K562 (cell line): ENCODE measurements around the gene GPR39. TPM values are rescaled to one million over a fixed set of nuclear protein-coding genes. Genes with fewer than 3 reads are reported as not detected.

Experiments used
- ATAC-seq: fragments of 200-7000 bp; cut with Tn5 transposase; 3 replicates; pipeline ENCODE4 v1.9.1; 2020; ENCODE audit warnings: moderate library complexity
- BruUV-seq: library from RNA; stranded (reverse); fragments of 400-500 nt; replicated peaks from 2 replicates; lab custom pipeline; 2021; lab: Mats Ljungman, UMichigan
- CTCF ChIA-PET: fragments of 300-600 bp; formaldehyde crosslinking; extraction: SDS; loops from one replicate; lab custom pipeline; 2021; ENCODE audit warnings: low intra/inter-chr PET ratio; lab: Yijun Ruan, JAX
- POLR2A ChIA-PET: fragments of 300-600, 350-650 bp; sonication (Branson Sonifier 250); formaldehyde crosslinking; extraction: SDS; loops from one replicate; lab custom pipeline; 2021; ENCODE audit warnings: antibody characterized with exemption, inconsistent platforms; lab: Yijun Ruan, JAX
- DNase-seq, 4 experiments: peaks; one replicate each; pipeline versions ENCODE4 v3.0.0 to v3.0.0-alpha.2; 2011 to 2018; ENCODE audit warnings: low spot score in 3 of 4, mixed read lengths in 3 of 4; ENCODE audit errors: extremely low read depth in 1 of 4
- FAIRE-seq: peaks from 2 replicates; lab custom pipeline; 2011; peaks lifted over from hg19 to GRCh38; lab: Jason Lieb, UNC
- H2AFZ ChIP-seq: 2 replicates; pipeline ENCODE4 v1.6.0; 2011; ENCODE audit warnings: low read depth, low read length, control low read depth, inconsistent platforms
- H3K27ac ChIP-seq: fragments of 200-600 bp; 3 replicates; pipeline ENCODE4 v1.8.0; 2011; ENCODE audit warnings: low read depth, mild to moderate bottlenecking, control low read depth, inconsistent platforms, low read length, moderate library complexity, mixed read lengths; ENCODE audit errors: extremely low read depth
- H3K27me3 ChIP-seq, 2 experiments: fragments of 300-600 bp in 1 of 2; 2 replicates in 1 of 2; 3 replicates in 1 of 2; pipeline versions ENCODE4 v1.6.0 to v1.8.0; 2011; ENCODE audit warnings: inconsistent platforms in 2 of 2, low read length in 2 of 2, mild to moderate bottlenecking in 1 of 2, mixed read lengths in 1 of 2, moderate library complexity in 1 of 2; ENCODE audit not compliant: control insufficient read depth in 2 of 2, insufficient read depth in 2 of 2
- H3K36me3 ChIP-seq: fragments of 300-600 bp; 3 replicates; pipeline ENCODE4 v1.8.0; 2011; ENCODE audit warnings: mild to moderate bottlenecking, low read length, inconsistent platforms; ENCODE audit not compliant: control insufficient read depth, insufficient read depth
- H3K4me1 ChIP-seq, 2 experiments: fragments of 200-600 bp in 1 of 2; replicated peaks in 1 of 2; 2 replicates in 1 of 2; 3 replicates in 1 of 2; pipeline versions ENCODE4 v1.5.1 to v1.8.0; 2011; ENCODE audit warnings: inconsistent platforms in 2 of 2, low read length in 2 of 2, mild to moderate bottlenecking in 1 of 2, mixed read lengths in 1 of 2, moderate library complexity in 1 of 2; ENCODE audit not compliant: control insufficient read depth in 2 of 2, insufficient read depth in 2 of 2
- H3K4me2 ChIP-seq: 2 replicates; pipeline ENCODE4 v1.6.1; 2011; ENCODE audit warnings: low read length, control low read depth, inconsistent platforms, mixed read lengths; ENCODE audit not compliant: insufficient read depth
- H3K4me3 ChIP-seq: fragments of 200-600 bp; sonication (generic), shearing (Covaris generic); 2 replicates; pipeline ENCODE4 v1.5.1; 2016; ENCODE audit warnings: control low read depth, inconsistent platforms
- H3K79me2 ChIP-seq: fragments of 200-600 bp; 3 replicates; pipeline ENCODE4 v1.8.0; 2011; ENCODE audit warnings: low read length, inconsistent platforms; ENCODE audit not compliant: control insufficient read depth, insufficient read depth
- H3K9ac ChIP-seq, 2 experiments: 2 replicates each; pipeline versions ENCODE4 v1.6.0 to v1.6.1; 2011; ENCODE audit warnings: low read depth in 2 of 2, low read length in 2 of 2, control low read depth in 1 of 2, inconsistent platforms in 1 of 2, mild to moderate bottlenecking in 1 of 2, mixed read lengths in 1 of 2; ENCODE audit not compliant: insufficient read depth in 1 of 2
- H3K9me1 ChIP-seq: one replicate; pipeline ENCODE4 v1.6.0; 2011; ENCODE audit warnings: inconsistent platforms, mild to moderate bottlenecking, low read length, moderate library complexity; ENCODE audit not compliant: control insufficient read depth, insufficient read depth
- H3K9me3 ChIP-seq: replicated peaks from 2 replicates; pipeline ENCODE4 v1.5.1; 2011; ENCODE audit warnings: low read depth, low read length, inconsistent platforms; ENCODE audit not compliant: control insufficient read depth, insufficient read depth
- H4K20me1 ChIP-seq: replicated peaks from 2 replicates; pipeline ENCODE4 v1.6.1; 2011; ENCODE audit warnings: low read length, inconsistent platforms, mixed read lengths; ENCODE audit not compliant: control insufficient read depth, insufficient read depth
- CREB1 ChIP-seq, 2 experiments: sonication (generic) in 1 of 2; formaldehyde crosslinking in 1 of 2; IDR thresholded peaks; 2 replicates each; pipeline versions ENCODE4 v1.6.1 to v1.8.0; 2012 to 2022; ENCODE audit warnings: inconsistent platforms in 1 of 2, mild to moderate bottlenecking in 1 of 2, missing genetic modification reagents in 1 of 2, moderate library complexity in 1 of 2
- GTF2F1 ChIP-seq: IDR thresholded peaks from 2 replicates; pipeline ENCODE4 v1.6.1; 2011; ENCODE audit warnings: low read depth, low read length, improper control_type of control experiment
- HCFC1 ChIP-seq: IDR thresholded peaks from 2 replicates; pipeline ENCODE4 v1.6.1; 2012; ENCODE audit warnings: low read depth, low read length, improper control_type of control experiment
- HINFP ChIP-seq: fragments of 450-650 bp; conservative IDR thresholded peaks from 2 replicates; pipeline ENCODE4 v1.6.1; 2016; ENCODE audit warnings: missing genetic modification characterization, low read depth, mild to moderate bottlenecking, control low read depth, missing compliant biosample characterization
- NCOA2 ChIP-seq, 2 experiments: fragments of 450-650 bp; IDR thresholded peaks; 2 replicates each; pipeline ENCODE4 v1.6.1; 2018; ENCODE audit warnings: mild to moderate bottlenecking in 2 of 2, moderate library complexity in 1 of 2; ENCODE audit not compliant: partially characterized antibody in 2 of 2
- POLR2AphosphoS2 ChIP-seq: IDR thresholded peaks from 2 replicates; pipeline ENCODE4 v1.6.1; 2012; ENCODE audit warnings: low read length, improper control_type of control experiment
- PTTG1 ChIP-seq: fragments of 450-650 bp; IDR thresholded peaks from 2 replicates; pipeline ENCODE4 v1.6.1; 2016; ENCODE audit warnings: low read depth, mild to moderate bottlenecking, missing genetic modification characterization, missing compliant biosample characterization
- RFX5 ChIP-seq: IDR thresholded peaks from 2 replicates; pipeline ENCODE4 v1.6.1; 2011; ENCODE audit warnings: low read depth, mild to moderate bottlenecking, improper control_type of control experiment, low read length
- SMC3 ChIP-seq: conservative IDR thresholded peaks from 2 replicates; pipeline ENCODE4 v1.6.1; 2011; ENCODE audit warnings: low read depth, low read length, improper control_type of control experiment; ENCODE audit not compliant: insufficient read depth
- TFAM ChIP-seq: fragments of 250-450 bp; sonication (Bioruptor Pico); conservative IDR thresholded peaks from 2 replicates; pipeline ENCODE4 v1.5.0; 2021; ENCODE audit warnings: mild to moderate bottlenecking, moderate library complexity
- ZC3H8 ChIP-seq: fragments of 450-650 bp; IDR thresholded peaks from 2 replicates; pipeline ENCODE4 v1.6.1; 2017
- ZNF197 ChIP-seq: fragments of 200-800 bp; sonication (Bioruptor generic); IDR thresholded peaks from 2 replicates; pipeline ENCODE4 v1.6.1; 2016; ENCODE audit warnings: low read depth, missing genetic modification characterization, missing compliant biosample characterization
- ZNF511 ChIP-seq: sonication (generic); formaldehyde crosslinking; IDR thresholded peaks from 2 replicates; pipeline ENCODE4 v1.8.0; 2022; ENCODE audit warnings: mild to moderate bottlenecking, missing genetic modification reagents
- WGBS: fragments of 100-300 bp; shearing (Covaris generic); methylation state at CpG from one replicate; pipeline ENCODE4 v1.1.6; 2016; ENCODE audit warnings: low coverage, mixed read lengths; ENCODE audit not compliant: insufficient coverage; ENCODE audit errors: missing lambda C conversion rate; 5-methylcytosine and 5-hydroxymethylcytosine counted together
- in situ Hi-C: fragments of 300-500 bp; cut with MboI; formaldehyde crosslinking; loops from 4 replicates; pipeline ENCODE4 v1.15.0; 2018; ENCODE audit warnings: inconsistent platforms, mixed read lengths
- intact Hi-C: fragments of 100-400 bp; cut with micrococcal nuclease; formaldehyde crosslinking; loops from 2 replicates; pipeline ENCODE4 v1.14.2; 2022
- polyA plus RNA-seq, 8 experiments: library from polyadenylated mRNA; depleted of rRNA in 4 of 8; stranded (reverse) in 5 of 8; unstranded in 3 of 8; fragments of >200 nt; fragmentation: Nextera tagmentation in 2 of 8; fragmentation: Illumina TruSeq in 1 of 8; extraction: Ambion mirVana in 2 of 8; extraction: Trizol in 1 of 8; gene quantifications; 2 replicates each; pipeline versions ENCODE4 v1.2.1 to v1.2.3, GENCODE V29; 2011 to 2014; ENCODE audit warnings: inconsistent platforms in 1 of 8, missing spikeins in 1 of 8
- total RNA-seq, 7 experiments: library from RNA; depleted of rRNA in 6 of 7; stranded (reverse); fragments of >200 nt in 6 of 7; fragmentation: Illumina TruSeq in 2 of 7; extraction: Trizol in 2 of 7; gene quantifications; 2 replicates each; pipeline versions ENCODE4 v1.2.1 to v1.2.3, GENCODE V29; 2011 to 2021; ENCODE audit warnings: low replicate concordance in 1 of 7
- TF ChIP-seq, protein P1 (sequence below), 2 experiments: fragments of 200-800 bp in 1 of 2; sonication (Bioruptor generic) in 1 of 2; sonication (generic) in 1 of 2; formaldehyde crosslinking in 1 of 2; IDR thresholded peaks in 1 of 2; conservative IDR thresholded peaks in 1 of 2; 2 replicates each; pipeline versions ENCODE4 v1.5.0 to v1.6.1; 2016 to 2020; ENCODE audit warnings: missing compliant biosample characterization in 1 of 2, missing genetic modification characterization in 1 of 2, missing genetic modification reagents in 1 of 2

The GPR39 gene
- total and polyA plus RNA-seq, 9 of the 15 experiments (the other 6 are each of a cell fraction or from before 2014, with no cell fraction given), result 0.04 TPM; not detected in 8

DNA sequence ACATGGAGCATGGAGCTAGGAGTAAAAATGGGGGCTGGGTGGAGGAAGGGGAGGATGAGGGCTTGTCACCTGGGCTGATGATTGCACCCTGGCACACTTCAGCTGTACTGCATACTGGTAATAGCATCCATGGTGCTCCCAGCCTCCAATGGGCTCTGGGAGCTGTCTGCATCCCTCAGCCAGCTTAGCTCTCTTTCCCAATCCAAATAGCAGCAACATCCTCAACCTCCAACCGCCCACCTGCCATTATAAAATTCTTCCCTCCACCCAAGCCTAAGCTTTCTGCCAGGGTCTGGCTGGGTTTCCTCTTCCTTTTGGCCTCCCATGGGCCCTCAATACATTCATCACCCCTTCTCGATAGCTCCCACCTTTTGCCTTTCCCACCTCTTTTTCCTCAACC, 143.3 kb downstream of the GPR39 start:
- H2AFZ ChIP-seq, result no peak overlapping the region
- TF ChIP-seq RFX5 (no peak), ZC3H8 (no peak), PTTG1 (tag) (no peak), POLR2AphosphoS2 (no peak), CREB1 (IDR thresholded peaks at IDR 0.05) (no peak), CREB1 (CRISPR knock-in tag; IDR thresholded peaks at IDR 0.05) (no peak), SMC3 (no peak), TFAM (CRISPR knock-in tag) (no peak), NCOA2 (IDR thresholded peaks at IDR 0.05; ENCODE audit: partially characterized antibody in 2 of 2) (no peak), HINFP (tag) (no peak), ZNF511 (CRISPR knock-in tag) (no peak), GTF2F1 (no peak), ZNF197 (no peak), HCFC1 (no peak)
- TF ChIP-seq, protein P1, sequence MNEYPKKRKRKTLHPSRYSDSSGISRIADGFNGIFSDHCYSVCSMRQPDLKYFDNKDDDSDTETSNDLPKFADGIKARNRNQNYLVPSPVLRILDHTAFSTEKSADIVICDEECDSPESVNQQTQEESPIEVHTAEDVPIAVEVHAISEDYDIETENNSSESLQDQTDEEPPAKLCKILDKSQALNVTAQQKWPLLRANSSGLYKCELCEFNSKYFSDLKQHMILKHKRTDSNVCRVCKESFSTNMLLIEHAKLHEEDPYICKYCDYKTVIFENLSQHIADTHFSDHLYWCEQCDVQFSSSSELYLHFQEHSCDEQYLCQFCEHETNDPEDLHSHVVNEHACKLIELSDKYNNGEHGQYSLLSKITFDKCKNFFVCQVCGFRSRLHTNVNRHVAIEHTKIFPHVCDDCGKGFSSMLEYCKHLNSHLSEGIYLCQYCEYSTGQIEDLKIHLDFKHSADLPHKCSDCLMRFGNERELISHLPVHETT (CRISPR knock-in tag; conservative IDR thresholded peaks at IDR 0.05 in 1 of 2, IDR thresholded peaks at IDR 0.05 in 1 of 2), result no peak
- ChIA-PET POLR2A (no interaction called here), CTCF (no interaction called here)
- no peaks in the 10 kb centered on the region for H4K20me1 ChIP-seq
- no peaks in the 10 kb centered on the region for H3K9me3 ChIP-seq
- H3K36me3 ChIP-seq, result no peaks in the 10 kb centered on the region
- WGBS, result 0% methylated on average over 2 of the region's 2 CpGs
- H3K79me2 ChIP-seq, result no peaks in the 10 kb centered on the region
- no peak overlapping the region for H3K9ac ChIP-seq
- no peak overlapping the region for H3K4me3 ChIP-seq
- BruUV-seq, result no TSS peak
- peaks cover 2% of the 10 kb centered on the region for H3K9me1 ChIP-seq
- no peaks in the 10 kb centered on the region for H3K4me1 ChIP-seq
- no peaks in the 10 kb centered on the region; a peak in 1 of 5 replicates for H3K27me3 ChIP-seq
- FAIRE-seq (no peak), DNase-seq (no peak), ATAC-seq (no peak)
- H3K4me2 ChIP-seq, result no peak overlapping the region
- H3K27ac ChIP-seq, result no peak overlapping the region
- intact Hi-C loops, result no loop called here
- in situ Hi-C loops, result no loop called here
